ENCODE results near the gene TTC19.
"Not testable (repeated sequence)": the region's sequence is repeated elsewhere in the genome, so short reads cannot be mapped to it uniquely, and the experiment has no call there.

TTC19 gene

DNA sequence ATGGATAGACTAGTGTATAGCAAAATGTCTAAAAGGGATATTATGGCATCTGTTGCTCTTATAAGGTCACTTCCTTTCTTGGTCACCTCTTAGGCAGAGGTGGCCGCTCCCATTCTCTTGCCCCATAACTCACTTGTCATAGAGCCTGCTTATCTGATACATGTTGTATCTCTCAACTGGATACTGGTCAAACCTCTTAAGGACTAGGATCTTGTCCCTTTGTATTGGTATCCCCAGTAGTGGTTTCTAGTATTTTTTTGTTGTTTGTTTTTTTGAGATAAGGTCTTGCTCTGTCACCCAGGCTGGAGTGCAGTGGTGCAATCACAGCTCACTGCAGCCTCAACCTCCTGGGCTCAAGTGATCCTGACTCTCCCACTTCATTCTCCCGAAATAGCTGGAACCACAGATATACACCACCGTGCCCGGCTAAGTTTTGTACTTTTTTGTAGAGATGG, 27.1 kb upstream of the TTC19 start:
- FAIRE-seq (no peak), DNase-seq (ENCODE audit: low spot score) (no peak)

DNA sequence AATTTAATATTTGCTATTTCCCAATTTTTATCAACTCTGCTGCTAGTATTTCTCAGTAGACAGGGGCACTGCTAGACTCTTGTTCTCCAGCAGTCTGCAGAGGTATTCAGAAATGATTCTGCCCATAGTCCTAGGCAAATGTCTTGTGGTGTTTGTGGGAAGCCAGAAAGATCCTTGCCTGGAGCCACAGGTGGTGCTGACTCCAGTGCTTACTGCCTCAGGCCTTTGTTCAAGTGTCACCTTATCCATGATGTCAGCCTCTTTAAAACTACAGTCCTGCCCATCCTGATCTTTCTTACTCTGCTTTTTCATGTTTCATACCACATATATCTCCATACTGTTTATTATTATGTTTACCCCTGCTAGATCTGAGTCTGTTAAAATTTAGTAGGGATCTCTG, 26.6 kb upstream of the TTC19 start:
- DNase-seq (ENCODE audit: low spot score) (no peak), FAIRE-seq (no peak)

GRCh38 chr17:15973834-15974233, 25.8 kb upstream of the TTC19 start:
- FAIRE-seq (no peak), DNase-seq (ENCODE audit: low spot score) (no peak)

DNA sequence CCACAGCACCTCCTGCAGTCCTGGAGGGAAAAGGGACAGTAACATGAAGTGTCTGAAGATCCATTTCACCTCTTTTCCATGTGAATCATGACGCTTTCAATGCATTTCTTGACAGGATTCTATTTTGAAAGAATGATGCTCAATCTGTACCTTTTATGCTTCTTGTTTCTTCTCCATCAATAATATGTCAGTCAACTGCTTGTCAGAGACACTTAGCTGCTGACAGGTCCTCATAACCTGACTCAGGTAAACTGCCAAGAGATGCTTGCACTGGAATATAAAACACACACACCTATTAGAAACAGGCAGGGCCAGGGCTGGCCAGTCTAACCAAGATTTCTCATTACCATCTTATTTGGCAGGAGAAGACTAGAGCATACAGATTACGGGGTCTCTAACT, 21.7 kb upstream of the TTC19 start:
- FAIRE-seq = no peak
- DNase-seq (ENCODE audit: low spot score) = no peak

DNA sequence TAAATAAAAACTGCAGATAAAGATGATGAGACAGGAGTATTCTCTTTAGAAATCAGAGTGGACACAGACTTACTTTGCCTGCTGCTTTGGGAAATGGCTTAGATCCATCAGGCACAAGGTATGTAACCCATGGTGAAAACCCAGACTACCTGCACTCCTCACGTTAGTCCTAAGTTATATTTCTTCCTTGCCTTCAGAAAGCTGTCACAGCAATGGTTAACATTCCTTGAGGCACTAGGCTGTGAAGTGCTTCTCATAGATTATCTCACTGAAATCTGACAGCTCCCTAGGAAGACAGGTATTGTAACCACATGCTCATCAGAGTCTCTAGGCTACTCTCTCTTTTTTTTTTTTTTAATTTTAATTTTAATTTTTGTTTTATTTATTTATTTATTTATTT, 21.0 kb upstream of the TTC19 start:
- FAIRE-seq (no peak), DNase-seq (ENCODE audit: low spot score) (no peak)

- DNase-seq (ENCODE audit: low spot score); FAIRE-seq: not testable (repeated sequence)
Observed at GRCh38 chr17:15979013-15979412, 20.6 kb upstream of the TTC19 start.

- no peak for DNase-seq (ENCODE audit: low spot score)
- FAIRE-seq = no peak
Observed at GRCh38 chr17:15981208-15981607, 18.4 kb upstream of the TTC19 start.

DNA sequence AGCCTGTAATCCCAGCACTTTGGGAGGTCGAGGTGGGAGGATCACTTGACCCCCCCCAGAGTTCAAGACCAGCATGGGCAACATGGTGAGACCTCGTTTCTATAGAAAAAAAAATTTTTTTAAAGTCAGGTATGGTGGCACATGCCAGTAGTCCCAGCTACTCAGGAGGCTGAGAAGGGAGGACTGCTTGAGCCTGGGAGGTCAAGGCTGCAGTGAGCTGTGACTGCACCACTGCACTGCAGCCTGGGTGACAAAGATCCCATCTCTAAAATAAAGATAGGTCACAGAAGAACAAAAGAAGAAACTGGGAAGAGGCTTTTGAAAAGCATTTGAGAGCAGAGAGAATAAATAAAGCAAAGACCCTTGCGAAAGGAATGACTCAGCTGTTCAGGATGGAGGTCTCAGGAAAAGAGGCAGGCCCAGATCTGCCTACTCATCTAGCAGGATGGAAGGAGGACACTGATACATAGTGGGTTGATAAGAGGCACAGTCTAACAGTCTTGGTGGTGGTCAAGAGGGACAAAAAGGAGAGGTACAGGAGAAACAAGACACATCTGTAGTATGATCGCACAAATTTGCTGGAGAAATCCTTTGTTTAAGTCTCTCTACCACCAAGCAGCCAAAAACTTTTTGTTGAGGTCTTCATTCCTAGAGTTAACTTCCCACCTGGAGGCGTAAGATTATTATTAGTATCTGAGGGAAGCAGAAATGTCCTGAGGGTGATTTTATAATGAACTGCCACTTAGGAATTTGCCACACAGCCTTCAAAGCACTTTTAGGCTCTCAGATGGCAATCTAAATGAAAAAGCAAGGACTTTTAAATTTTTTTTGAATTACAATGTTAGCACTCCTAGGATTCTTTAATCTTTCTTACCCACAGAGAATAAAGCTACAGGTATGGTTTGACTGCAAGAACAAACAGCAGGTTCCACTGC, 17.7 kb upstream of the TTC19 start:
- DNase-seq (ENCODE audit: low spot score) = no peak
- no peak for FAIRE-seq

GRCh38 chr17:15996322-15996721, 3.3 kb upstream of the TTC19 start:
- DNase-seq (ENCODE audit: low spot score) (no peak), FAIRE-seq (no peak)

DNA sequence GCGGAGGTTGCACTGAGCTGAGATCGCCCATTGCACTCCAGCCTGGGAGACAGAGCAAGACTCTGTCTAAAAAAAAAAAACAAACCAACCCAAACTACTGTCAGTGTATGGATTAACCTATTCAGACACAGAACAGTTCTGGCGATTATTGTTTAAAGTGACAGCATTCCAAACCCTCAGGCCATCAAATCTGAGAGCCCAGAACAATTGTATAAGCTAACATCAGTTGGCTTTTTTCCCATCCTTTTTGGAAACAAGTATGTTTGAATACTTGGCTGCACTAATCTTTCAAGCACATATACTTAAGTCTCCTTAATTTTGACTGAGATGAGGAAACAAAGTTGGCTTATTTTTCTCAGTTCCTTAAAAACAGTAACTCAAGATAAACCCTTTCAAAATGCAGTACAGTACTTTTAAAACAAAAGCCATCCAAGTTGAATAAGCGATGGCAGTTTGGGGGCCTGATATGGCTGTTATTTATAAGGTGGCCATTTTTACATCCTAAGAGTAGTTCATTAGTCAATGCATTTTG, 1.5 kb upstream of the TTC19 start:
- DNase-seq (ENCODE audit: low spot score) (no peak), FAIRE-seq (no peak)

- DNase-seq (ENCODE audit: low spot score) (no peak), FAIRE-seq (no peak)
Observed at GRCh38 chr17:15999974-16000827, 577 bp downstream of the TTC19 start.

- FAIRE-seq = no peak
- no peak for DNase-seq (ENCODE audit: low spot score)
Observed at GRCh38 chr17:16001226-16001897, 1.7 kb downstream of the TTC19 start.

- no peak for DNase-seq (ENCODE audit: low spot score)
- FAIRE-seq = no peak
Observed at GRCh38 chr17:16002708-16003260, 3.2 kb downstream of the TTC19 start.

- FAIRE-seq = no peak
- DNase-seq (ENCODE audit: low spot score) = no peak
Observed at GRCh38 chr17:16003841-16004240, 4.2 kb downstream of the TTC19 start.

GRCh38 chr17:16005636-16006035, 6.0 kb downstream of the TTC19 start:
- FAIRE-seq = no peak
- DNase-seq (ENCODE audit: low spot score) = no peak

DNA sequence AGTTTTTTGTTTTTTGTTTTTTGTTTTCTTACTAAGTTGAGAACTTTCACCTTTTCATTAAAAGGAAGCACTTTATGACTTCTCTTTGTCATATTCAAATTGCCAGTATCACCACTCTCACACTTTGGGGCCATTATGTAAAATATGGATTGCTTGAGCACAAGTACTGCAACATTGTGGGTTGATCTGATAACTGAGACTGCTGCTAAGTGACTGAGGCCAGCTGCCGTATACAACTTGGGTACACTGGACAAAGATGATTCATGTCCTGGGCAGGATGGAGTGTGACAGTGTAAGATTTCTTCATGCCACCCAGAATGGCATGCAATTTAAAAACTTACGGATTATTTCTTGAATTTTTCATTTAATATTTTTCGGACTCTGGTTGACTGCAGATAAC, 7.8 kb downstream of the TTC19 start:
- FAIRE-seq (no peak), DNase-seq (ENCODE audit: low spot score) (no peak)

DNA sequence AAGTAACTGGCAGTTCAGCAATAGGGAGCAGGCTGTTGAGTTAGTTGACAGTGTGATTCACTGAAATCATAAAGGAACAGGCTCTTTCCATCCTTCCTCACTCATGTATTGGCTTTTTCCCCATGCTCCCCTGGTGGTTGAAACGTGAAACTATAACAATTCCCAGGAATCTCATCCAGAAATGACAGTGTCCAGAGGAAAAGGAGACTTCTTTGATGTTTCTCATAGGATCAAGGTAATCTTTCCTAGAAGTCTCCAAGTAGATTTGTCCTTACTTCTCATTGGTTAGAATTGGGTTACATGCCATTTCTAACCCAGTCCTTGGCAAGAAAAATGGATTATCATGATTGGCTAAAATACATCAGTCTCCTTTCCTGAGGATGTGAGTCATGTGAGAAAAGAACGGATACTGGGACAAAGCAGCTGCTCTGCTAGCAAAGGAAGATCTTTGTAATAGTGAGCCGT, 14.4 kb downstream of the TTC19 start:
- DNase-seq (ENCODE audit: low spot score) (peak; percentile 49), FAIRE-seq (peak; percentile 78)

DNA sequence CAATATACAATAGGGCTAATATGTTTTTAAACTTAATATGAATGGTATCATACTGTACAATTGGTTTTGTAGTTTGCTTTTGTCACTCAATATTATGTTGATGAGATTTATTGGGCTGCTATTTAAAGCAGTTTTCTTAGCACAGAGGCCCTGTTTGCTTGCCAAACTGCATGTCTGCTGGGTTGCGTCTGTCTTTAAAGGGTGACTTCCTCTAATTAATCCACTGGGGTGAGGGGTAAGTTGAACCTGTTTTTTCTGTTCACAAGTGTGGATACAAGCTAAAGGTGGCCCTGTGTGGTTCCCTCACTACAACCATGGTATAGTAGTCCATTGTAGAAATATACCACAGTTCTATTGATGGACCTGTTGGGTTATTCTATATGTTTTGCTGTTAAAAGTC, 19.7 kb downstream of the TTC19 start:
- FAIRE-seq (no peak), DNase-seq (ENCODE audit: low spot score) (no peak)

DNA sequence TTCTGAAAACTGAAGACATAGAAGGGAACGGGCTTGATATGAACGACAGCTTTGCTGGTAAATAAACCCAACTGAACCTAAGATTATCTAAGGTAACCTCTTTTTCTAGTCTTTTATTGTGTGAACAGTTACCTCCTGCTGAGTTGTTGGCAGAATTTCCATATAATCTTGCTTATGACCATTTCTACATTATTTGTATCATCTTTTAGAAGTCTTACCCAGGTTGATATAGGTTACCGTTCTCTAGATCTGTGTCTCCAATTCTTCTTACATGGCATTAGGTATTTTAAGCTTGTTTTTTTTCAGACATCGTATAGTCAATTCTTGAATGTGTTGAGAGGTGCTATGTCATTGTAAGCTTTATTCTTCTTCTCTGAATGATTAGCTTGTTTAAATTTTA, 24.3 kb downstream of the TTC19 start:
- DNase-seq (ENCODE audit: low spot score) (no peak), FAIRE-seq (no peak)

DNA sequence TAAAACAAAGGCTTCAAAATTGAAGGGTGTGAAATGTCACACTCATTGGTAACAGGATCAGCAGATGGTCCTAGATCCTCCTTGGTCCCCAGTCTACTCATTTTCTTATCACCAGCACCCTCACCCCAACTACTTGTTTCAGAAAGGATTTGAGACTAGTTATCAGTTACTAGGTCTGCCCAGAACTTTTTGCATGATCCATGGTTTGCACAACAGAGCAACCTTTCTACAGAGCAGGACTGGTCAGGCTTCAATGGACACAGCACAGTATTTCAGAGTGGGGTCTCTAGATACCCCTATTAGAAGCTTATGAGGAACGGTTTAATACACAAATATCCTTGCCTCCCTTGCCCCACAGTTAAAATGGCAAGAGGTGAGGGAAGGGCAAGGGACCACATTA, 25.6 kb downstream of the TTC19 start:
- FAIRE-seq (no peak), DNase-seq (ENCODE audit: low spot score) (no peak)

DNA sequence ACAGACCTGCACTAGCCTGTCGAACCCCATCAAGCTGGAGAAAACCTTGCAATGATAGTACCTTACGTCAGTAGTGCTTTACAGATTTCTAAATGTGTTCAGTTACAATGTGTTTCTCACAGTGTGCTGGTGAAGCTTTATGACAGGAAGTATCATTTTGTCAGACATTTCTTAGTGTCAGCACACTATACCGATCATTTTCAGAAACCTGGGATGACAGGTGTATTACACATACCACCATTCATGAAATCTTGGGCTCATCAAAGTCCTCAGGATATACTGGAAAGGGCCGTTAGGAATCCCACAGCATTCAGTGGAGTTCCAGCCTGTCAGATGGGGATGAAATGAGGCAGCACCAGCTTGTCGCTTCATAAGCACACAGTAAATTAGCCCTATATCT, 27.3 kb downstream of the TTC19 start:
- FAIRE-seq (no peak), DNase-seq (ENCODE audit: low spot score) (no peak)
